Astrocyte (in vitro differentiated cells and primary cell): ENCODE results near the gene RHOBTB1. TPM values are rescaled to one million over a fixed set of nuclear protein-coding genes. Genes with fewer than 3 reads are reported as not detected.

Source experiments
- DNase-seq: peaks from one replicate; pipeline ENCODE4 v3.0.0-alpha.2; 2010; ENCODE audit warnings: low read depth
- FAIRE-seq: peaks from 2 replicates; lab custom pipeline; 2011; peaks lifted over from hg19 to GRCh38; lab: Jason Lieb, UNC
- H2AFZ ChIP-seq: 2 replicates; pipeline ENCODE4 v1.6.0; 2012; ENCODE audit warnings: low read depth, low read length, inconsistent platforms
- H3K27ac ChIP-seq: 2 replicates; pipeline ENCODE4 v1.5.1; 2011; ENCODE audit warnings: low read depth, low read length, inconsistent platforms
- H3K27me3 ChIP-seq: 2 replicates; pipeline ENCODE4 v1.6.0; 2011; ENCODE audit warnings: low read length, inconsistent platforms; ENCODE audit not compliant: insufficient read depth
- H3K36me3 ChIP-seq: 2 replicates; pipeline ENCODE4 v1.5.1; 2011; ENCODE audit warnings: low read length, inconsistent platforms; ENCODE audit not compliant: insufficient read depth
- H3K4me1 ChIP-seq: 2 replicates; pipeline ENCODE4 v1.5.1; 2011; ENCODE audit warnings: low read length, inconsistent platforms; ENCODE audit not compliant: insufficient read depth
- H3K4me2 ChIP-seq: 2 replicates; pipeline ENCODE4 v1.6.0; 2012; ENCODE audit warnings: low read length, inconsistent platforms
- H3K4me3 ChIP-seq: 2 replicates; pipeline ENCODE4 v1.5.1; 2011; ENCODE audit warnings: low read depth, mild to moderate bottlenecking, low read length, inconsistent platforms; ENCODE audit not compliant: insufficient read depth
- H3K79me2 ChIP-seq: 2 replicates; pipeline ENCODE4 v1.6.0; 2012; ENCODE audit warnings: mild to moderate bottlenecking, low read length, inconsistent platforms; ENCODE audit not compliant: insufficient read depth
- H3K9ac ChIP-seq: 2 replicates; pipeline ENCODE4 v1.6.0; 2012; ENCODE audit warnings: mild to moderate bottlenecking, low read length, inconsistent platforms
- H3K9me3 ChIP-seq: 2 replicates; pipeline ENCODE4 v1.5.1; 2012; ENCODE audit warnings: low read depth, mild to moderate bottlenecking, low read length, inconsistent platforms; ENCODE audit not compliant: insufficient read depth
- H4K20me1 ChIP-seq: 2 replicates; pipeline ENCODE4 v1.6.0; 2012; ENCODE audit warnings: low read length, inconsistent platforms; ENCODE audit not compliant: insufficient read depth
- H3K27ac Mint-ChIP-seq: one replicate; pipeline ENCODE4 v1.8.0; 2021; ENCODE audit warnings: mild to moderate bottlenecking, mixed read lengths; ENCODE audit not compliant: unreplicated experiment
- H3K27me3 Mint-ChIP-seq: one replicate; pipeline ENCODE4 v1.8.0; 2021; ENCODE audit warnings: low read depth, mixed read lengths; ENCODE audit not compliant: unreplicated experiment
- H3K36me3 Mint-ChIP-seq: one replicate; pipeline ENCODE4 v1.8.0; 2021; ENCODE audit warnings: low read depth, mixed read lengths; ENCODE audit not compliant: unreplicated experiment
- H3K4me1 Mint-ChIP-seq: one replicate; pipeline ENCODE4 v1.8.0; 2021; ENCODE audit warnings: low read depth, mixed read lengths; ENCODE audit not compliant: unreplicated experiment
- H3K4me3 Mint-ChIP-seq: one replicate; pipeline ENCODE4 v1.8.0; 2021; ENCODE audit warnings: mild to moderate bottlenecking, moderate library complexity, mixed read lengths; ENCODE audit not compliant: unreplicated experiment
- H3K9me3 Mint-ChIP-seq: one replicate; pipeline ENCODE4 v1.8.0; 2021; ENCODE audit warnings: mild to moderate bottlenecking, mixed read lengths; ENCODE audit not compliant: unreplicated experiment
- CTCF ChIP-seq: IDR thresholded peaks from 2 replicates; pipeline ENCODE4 v1.5.1; 2011; ENCODE audit warnings: low read depth, mild to moderate bottlenecking, inconsistent platforms, low read length, moderate library complexity; ENCODE audit not compliant: insufficient read depth
- EZH2 ChIP-seq: IDR thresholded peaks from 2 replicates; pipeline ENCODE4 v1.6.1; 2012; ENCODE audit warnings: mild to moderate bottlenecking, low read length, inconsistent platforms; ENCODE audit not compliant: insufficient read depth
- total RNA-seq: library from RNA; stranded (reverse); gene quantifications from 2 replicates; pipeline ENCODE4 v1.2.1, GENCODE V29; 2021

The RHOBTB1 gene
- total RNA-seq, 1 donor from 2014 or later = 46.5 TPM

GRCh38 chr10:60954035-60954434, 10.1 kb upstream of the RHOBTB1 start:
- FAIRE-seq (no peak), DNase-seq (no peak)
- no peaks in the 10 kb centered on the region for H3K27me3 ChIP-seq
- TF ChIP-seq EZH2 (no peak), CTCF (no peak)
- no peak overlapping the region for H3K4me2 ChIP-seq
- Mint-ChIP-seq H3K4me1 (peaks cover 21% of the 10 kb centered on the region), H3K27ac (no peak overlapping the region), H3K4me3 (no peak overlapping the region), H3K36me3 (no peaks in the 10 kb centered on the region), H3K27me3 (no peaks in the 10 kb centered on the region), H3K9me3 (no peaks in the 10 kb centered on the region)
- no peaks in the 10 kb centered on the region for H3K9me3 ChIP-seq
- H3K36me3 ChIP-seq = no peaks in the 10 kb centered on the region
- H4K20me1 ChIP-seq = no peaks in the 10 kb centered on the region
- H3K9ac ChIP-seq = no peak overlapping the region
- H2AFZ ChIP-seq = no peak overlapping the region
- no peaks in the 10 kb centered on the region for H3K79me2 ChIP-seq
- peaks cover 14% of the 10 kb centered on the region for H3K4me1 ChIP-seq
- no peak overlapping the region for H3K4me3 ChIP-seq
- no peak overlapping the region for H3K27ac ChIP-seq

GRCh38 chr10:60953420-60953819, 9.4 kb upstream of the RHOBTB1 start:
- Mint-ChIP-seq H3K27me3 (no peaks in the 10 kb centered on the region), H3K27ac (no peak overlapping the region), H3K36me3 (no peaks in the 10 kb centered on the region), H3K4me1 (peaks cover 22% of the 10 kb centered on the region), H3K4me3 (no peak overlapping the region), H3K9me3 (no peaks in the 10 kb centered on the region)
- no peak overlapping the region for H3K27ac ChIP-seq
- no peaks in the 10 kb centered on the region for H4K20me1 ChIP-seq
- FAIRE-seq (no peak), DNase-seq (no peak)
- no peaks in the 10 kb centered on the region for H3K79me2 ChIP-seq
- H3K4me3 ChIP-seq = no peak overlapping the region
- peaks cover 10% of the 10 kb centered on the region for H3K4me1 ChIP-seq
- no peaks in the 10 kb centered on the region for H3K27me3 ChIP-seq
- H3K4me2 ChIP-seq = no peak overlapping the region
- no peak for TF ChIP-seq CTCF
- TF ChIP-seq EZH2 = no peak
- no peaks in the 10 kb centered on the region for H3K9me3 ChIP-seq
- no peak overlapping the region for H3K9ac ChIP-seq
- H2AFZ ChIP-seq = no peak overlapping the region
- H3K36me3 ChIP-seq = no peaks in the 10 kb centered on the region

- H3K4me3 Mint-ChIP-seq = no peak overlapping the region
- Histone ChIP-seq H2AFZ (no peak overlapping the region), H3K27ac (no peak overlapping the region), H3K9ac (no peak overlapping the region), H3K4me3 (no peak overlapping the region), H3K27me3 (no peaks in the 10 kb centered on the region), H3K4me1 (peaks cover 10% of the 10 kb centered on the region), H3K36me3 (no peaks in the 10 kb centered on the region), H3K79me2 (no peaks in the 10 kb centered on the region), H3K9me3 (no peaks in the 10 kb centered on the region), H4K20me1 (no peaks in the 10 kb centered on the region), H3K4me2 (no peak overlapping the region)
- no peak for DNase-seq
- H3K27ac Mint-ChIP-seq = no peak overlapping the region
- H3K36me3 Mint-ChIP-seq = no peaks in the 10 kb centered on the region
- peak; percentile 56 for FAIRE-seq
- H3K9me3 Mint-ChIP-seq = no peaks in the 10 kb centered on the region
- no peaks in the 10 kb centered on the region for H3K27me3 Mint-ChIP-seq
- no peak for TF ChIP-seq CTCF
- no peak for TF ChIP-seq EZH2
- H3K4me1 Mint-ChIP-seq = peaks cover 21% of the 10 kb centered on the region
These were observed 8.8 kb upstream of the RHOBTB1 start for GRCh38 chr10:60952846-60953220.
